ENCODE data around the gene ELMO3.

Gene ELMO3

DNA sequence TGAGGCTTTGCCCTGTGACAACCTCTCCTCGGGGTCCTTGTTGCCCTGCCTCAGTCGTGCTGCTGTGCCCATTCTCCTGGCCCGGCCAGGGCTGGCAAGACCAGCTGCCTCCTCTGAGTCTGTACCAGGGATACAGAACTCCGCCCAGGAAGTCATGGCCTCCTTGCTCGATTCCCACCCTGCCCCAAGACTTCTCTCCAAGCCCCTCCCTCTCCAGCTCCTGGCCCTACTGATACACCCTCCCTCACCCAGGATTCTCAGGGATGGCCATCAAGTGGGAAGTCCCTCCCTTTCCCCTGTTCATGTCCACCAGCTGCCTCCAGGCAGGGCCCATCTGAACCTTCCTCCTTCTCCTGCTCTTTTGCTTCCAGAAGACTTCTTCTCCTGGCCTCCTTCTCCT, 16.8 kb downstream of the ELMO3 start:
- no peak for DNase-seq (ENCODE audit: low read depth in 2 of 2)

DNA sequence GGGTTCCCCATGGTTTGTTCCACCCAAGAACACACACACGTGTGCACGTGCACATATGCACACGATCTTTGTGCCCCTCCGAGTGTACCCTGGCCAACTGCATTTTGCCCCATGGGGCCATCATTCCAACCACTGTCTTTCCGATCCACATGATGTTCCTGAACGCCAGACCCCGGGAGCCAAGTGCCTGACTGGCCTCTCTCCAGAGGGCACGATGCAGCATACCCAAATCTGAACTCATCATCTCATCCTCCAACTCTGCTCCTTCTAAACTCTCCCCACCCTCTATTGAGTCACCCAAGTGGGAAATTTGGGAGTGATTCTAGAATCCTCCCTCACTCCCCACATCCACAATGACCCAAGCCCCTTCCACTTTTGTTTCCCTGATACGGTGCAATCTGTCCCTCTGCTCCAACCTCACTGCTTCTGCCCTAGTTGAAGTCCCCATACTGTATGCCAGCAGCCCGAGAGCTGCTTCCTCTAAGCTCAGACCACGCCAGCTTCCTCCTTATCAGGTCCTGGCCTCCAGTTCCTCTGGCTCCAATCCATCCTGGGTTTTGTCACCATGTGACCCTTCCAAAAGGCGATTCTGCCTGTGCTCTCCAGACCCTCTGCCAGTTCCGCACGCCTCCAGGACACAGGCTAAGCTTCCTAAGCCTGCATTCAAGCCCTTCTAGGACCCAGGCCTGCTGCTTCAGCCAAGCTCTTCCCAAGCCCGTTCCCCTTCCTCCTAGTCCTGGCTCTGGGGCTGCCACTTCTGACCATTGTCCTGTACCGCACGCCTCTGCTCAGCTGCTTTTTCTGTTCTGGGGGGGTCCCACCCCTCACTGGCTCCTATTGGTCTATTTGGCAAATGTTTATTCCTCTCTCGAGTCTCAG, 17.9 kb downstream of the ELMO3 start:
- DNase-seq (ENCODE audit: low read depth in 2 of 2): no peak

DNA sequence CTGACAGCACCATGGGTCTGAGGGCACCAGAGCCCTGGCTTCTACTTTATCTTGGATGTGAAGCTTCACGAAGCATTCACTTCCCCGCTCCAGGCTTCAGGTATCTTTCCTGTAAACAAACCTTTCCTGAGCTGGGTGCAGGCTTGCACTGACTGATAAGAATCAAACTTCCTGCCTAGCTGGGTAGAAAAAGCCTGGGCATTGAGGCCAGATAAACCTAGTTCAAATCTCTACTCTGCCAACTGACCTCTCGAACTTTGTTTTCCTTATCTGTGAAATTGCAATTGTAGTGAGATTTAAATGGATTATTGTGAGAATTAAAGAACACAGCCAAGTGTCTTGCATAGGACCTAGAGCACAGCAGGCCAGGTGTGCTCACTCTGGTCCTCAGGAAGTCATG, 25.1 kb downstream of the ELMO3 start:
- DNase-seq (ENCODE audit: low read depth in 2 of 2): no peak

DNA sequence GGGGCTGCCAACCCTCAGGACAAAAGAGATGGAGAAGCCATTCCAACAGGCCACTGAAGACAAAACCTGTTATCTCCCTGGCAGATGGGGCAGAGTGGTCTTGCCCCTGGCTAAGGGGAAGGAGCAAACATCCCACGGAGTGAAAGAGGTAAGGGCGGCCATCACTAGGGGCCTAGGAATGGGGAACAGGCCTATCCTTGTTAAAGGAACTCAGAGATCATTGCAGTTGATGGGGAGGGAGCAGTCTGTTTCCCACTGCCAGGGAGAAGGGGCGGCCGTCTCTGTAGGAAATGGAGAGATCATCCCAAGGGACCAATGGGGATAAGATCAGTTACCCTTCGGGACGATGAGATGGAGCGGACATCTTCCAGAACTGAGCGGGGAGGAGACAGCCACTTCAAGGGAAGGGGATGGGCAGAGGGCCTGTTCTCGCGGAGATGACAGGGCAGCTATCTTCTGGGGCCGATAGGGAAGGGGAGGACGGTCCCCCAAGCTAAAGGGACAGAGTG, 27.4 kb downstream of the ELMO3 start:
- DNase-seq (ENCODE audit: low read depth in 2 of 2): no peak

DNA sequence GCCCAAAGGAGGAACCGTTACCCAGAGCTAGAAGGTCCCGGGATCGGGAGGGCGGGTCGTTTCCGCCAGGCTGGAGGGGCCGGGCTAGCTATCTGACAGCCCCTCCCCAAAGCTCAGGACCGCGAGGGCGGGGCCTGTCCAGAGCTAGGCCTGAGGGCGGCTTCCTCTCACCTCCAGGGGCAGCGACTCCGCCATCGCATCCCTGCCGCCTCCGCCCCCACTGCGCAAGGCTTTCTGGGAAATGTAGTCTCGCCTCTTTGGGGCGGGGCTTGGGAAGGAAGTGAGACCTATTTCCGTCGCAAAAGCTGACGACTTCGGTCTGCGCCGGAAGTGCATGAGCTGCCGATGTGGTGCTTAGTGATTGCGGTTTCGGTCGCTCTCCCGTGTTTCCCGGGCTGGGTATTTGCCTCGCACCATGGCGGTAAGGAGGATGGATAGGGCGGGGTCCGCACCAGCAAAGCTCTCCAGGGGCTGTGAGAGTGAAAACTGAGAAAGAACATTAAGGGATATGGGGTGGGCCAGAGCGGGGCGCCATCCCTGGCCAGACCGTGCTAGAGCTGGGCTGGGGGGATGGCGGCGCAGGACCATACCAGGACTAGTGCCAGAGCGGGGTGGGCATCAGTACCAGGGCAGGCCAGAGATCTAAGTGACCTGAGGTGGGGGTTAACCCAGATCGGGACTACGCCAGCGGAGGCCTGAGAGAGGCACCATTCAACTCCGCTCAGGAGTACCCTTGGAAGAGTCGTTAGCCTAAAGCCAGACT, 28.1 kb downstream of the ELMO3 start, which contains the start of gene TMEM208:
Gene TMEM208, plus strand, starts transcription at position 327 of the 763 bp plus-strand sequence. Its CDS starts 89 bp downstream, at position 416.
- DNase-seq (ENCODE audit: low read depth in 2 of 2): peak; percentile 95 to 97

DNA sequence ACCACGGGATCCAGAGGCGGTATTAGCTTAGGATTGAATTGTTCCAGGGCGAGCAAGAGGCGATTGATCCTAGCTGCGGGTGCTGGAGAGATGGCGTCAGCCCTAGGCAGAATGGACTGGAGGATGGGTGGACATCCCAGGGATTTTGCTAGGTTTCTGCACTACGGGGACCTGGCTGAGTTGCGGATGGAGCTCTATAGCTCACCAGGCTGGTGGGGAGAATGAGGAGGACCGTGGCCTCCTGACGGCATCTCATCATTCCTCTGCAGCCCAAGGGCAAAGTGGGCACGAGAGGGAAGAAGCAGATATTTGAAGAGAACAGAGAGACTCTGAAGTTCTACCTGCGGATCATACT, 28.6 kb downstream of the ELMO3 start:
- no peak for DNase-seq (ENCODE audit: low read depth in 2 of 2)

DNA sequence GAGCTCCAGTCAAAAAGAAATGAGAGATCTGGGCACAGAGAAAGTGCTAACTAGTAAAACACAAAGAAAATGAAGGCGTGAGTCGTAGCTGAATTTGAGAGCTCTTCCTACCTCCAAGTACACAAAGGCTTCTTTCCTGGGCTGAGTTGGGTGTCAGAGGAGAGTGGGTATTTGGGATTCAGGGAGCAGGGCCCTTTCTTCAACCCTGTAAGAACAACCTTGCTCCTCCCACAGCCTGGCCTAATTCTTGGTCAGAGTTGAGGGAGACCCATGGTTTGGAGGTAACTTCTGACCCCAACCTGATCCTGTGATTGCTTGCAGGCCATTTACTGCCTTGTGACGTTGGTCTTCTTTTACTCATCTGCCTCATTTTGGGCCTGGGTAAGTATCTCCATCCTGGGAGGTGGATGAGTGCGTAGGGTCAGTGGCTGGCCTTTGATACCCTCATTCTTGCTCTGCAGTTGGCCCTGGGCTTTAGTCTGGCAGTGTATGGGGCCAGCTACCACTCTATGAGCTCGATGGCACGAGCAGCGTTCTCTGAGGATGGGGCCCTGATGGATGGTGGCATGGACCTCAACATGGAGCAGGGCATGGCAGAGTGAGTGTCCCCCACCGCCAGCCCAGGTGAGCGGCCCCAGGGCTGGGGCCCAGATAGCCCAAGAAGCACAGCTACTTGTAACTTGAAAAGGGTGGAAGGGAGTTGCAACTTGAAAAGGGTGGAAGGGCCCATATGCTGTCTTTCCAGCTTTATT, 29.3 kb downstream of the ELMO3 start:
- DNase-seq (ENCODE audit: low read depth in 2 of 2): no peak

DNA sequence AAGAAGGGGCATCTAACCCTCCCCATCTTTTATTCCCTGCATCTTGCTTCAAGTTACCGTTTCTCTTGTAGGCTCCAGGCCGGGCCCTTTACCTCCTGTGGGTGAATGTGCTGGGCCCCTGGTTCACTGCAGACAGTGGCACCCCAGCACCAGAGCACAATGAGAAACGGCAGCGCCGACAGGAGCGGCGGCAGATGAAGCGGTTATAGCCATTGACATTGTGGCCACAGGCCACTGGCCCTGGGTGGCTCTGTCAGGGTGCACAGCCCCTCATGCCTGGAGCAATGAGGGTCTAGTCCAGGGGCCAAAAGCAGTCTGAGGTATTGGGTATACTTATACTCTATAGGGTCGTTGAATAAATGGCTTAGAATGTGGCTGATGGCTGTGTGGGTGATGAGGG, 30.0 kb downstream of the ELMO3 start:
- no peak for DNase-seq (ENCODE audit: low read depth in 2 of 2)

DNA sequence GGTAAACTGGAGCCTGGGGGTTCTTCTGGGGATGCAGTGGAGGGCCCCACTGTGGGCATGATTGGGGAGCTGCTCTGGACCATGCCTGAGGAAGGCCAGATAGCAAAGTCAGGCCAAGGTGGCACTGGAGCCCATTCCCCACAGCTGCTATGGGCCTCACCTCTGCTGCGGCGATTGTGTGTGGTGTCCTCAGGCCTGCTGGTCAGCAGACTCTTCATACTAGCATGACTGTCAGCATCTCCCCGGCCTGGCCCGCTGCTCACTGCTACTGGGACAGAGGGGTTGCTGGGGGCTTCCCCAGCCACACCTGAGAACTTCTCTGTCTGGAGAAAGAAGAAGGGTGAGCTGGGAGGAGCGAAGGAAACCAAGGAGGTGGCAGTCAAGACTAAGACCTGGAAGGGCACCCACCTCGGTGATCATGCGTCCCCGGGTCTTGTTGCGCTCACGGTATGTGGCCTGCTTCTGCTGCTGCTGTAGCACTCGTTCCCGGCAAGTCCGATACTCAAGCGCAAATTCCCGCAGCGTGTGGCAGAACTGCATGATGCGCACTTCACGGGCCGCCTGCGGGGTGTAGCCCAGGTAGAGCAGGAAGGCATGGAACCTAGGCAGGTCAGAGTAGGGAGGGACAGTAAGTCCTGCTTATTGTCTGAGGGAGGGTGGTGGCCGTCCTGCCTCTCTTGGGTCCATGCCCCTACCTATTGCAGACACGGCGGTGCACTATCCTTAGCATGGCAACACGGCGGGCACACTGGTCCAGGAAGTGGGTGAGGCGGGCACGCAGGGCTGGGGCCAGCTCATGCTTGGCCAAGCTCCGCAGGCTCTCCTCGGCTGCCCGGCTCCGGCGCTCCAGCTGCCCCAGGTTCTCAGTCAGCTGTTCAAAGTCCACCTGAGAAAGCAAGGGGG, 31.2 kb downstream of the ELMO3 start:
- DNase-seq (ENCODE audit: low read depth in 2 of 2): no peak

DNA sequence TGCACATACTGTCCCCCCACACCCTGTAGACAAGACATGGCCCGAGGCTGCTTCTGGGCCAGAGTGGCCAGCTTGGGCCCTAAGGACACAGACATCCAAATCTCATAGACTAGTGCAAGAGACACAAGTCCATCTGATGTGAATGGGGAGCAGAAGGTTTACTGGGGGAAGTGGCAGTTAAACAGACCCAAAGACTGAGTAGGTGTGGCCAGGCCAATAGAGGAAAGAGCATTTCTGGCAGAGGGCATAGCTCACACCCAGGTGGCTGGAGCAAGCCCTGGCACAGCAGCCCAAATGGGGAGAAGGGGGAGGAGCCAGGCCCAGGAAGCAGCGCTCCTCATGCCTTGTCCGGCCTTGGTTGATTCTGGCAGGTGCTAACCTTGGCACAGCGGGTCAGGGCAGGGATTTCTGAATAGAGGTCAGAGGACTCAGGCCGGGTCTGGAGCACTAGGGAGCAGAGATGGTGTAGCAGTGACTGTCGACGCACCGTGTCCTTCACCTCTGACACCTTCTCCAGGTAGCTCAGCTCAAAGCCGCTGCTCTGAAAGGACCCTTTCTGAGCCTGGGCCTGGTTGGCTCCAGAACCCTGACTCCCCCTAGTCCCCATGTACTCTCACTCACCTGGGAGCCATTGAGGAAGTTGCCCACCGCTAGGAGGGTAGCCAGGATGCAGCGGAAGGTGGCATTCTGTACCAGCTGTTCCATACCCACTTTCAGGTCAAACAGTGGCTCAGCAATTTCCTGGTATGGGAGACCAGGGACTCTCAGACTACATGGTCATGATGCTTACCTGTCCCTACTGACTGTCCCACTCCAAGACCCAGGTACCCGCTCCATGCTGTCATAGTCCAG, 32.1 kb downstream of the ELMO3 start:
- no peak for DNase-seq (ENCODE audit: low read depth in 2 of 2)

DNA sequence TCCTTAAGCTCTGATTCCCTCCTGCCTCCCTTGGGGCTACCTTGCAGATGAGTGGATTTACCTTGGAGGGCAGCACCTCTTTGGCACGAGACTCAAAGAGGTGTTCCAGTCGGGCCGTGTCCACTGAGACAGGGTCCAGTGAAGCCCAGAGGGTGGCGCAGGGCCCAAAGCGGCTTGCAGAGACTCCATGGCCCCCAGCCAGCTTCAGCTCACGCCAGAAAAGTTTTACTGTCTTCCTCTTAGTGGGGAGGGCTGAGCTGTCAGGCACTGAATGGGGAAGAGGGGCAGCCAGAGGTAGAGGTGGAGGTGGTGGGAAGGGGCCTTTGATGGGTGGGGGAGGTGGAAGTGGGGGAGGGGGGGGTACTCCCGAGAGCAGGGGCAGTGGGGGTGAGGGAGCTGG, 34.7 kb downstream of the ELMO3 start:
- no peak for DNase-seq (ENCODE audit: low read depth in 2 of 2)

DNA sequence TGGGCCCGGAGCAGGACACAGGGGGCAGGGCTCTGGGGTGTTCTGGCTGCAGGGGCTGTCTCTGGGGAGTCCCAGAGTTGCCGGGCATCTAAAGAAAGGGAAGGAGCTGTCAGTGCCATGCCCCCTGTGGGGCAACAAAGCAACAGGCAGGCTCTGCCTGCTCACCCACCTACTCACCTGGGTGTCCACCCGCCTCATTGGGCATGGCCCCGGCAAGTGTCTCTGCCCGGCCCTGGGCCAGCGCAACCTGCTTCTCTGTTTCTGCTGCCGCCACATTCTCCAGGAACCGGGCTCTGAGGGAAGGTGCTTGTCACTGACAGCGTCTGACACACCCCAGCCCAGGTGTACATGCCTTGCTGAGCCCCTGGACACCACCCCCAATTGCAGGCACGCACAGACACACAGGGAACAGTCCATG, 35.3 kb downstream of the ELMO3 start:
- no peak for DNase-seq (ENCODE audit: low read depth in 2 of 2)

DNA sequence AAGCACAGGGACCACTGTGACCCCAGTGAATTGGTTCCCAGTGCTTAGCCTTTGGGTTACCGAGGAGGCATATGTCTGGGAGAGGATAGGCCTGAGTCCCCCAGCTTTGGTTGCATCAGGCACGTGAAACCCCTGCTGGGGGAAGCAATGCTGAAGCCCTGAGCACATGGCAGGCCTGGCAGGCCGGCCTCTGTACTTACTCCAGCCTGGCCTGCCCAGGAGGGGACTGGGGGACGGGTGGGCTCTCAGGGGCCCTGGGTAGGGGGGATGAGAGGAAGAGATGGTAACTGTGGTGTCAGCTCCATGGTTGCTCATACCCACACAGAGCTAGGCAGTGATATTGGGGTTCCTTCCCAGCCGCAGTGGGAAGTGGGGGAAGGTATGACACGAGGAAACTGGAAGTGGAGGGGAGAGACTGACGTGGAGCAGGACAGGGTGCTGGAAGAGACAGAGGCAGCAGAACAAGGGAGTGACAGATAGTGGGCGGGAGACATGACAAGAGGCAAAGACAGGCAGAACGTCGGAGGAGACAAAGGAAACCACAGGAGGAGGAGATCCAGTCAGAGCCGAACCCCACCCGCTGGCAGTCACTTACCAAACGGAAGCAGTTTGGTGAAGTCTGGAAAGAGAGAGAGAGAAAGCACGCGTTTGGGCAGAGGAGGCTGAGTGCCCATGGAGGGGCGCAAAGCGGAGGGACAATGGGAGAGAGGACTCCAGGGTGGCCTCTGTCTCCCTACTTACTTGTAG, 37.1 kb downstream of the ELMO3 start:
- DNase-seq (ENCODE audit: low read depth in 2 of 2): peak in 1 of 2 donors; percentile 9

DNA sequence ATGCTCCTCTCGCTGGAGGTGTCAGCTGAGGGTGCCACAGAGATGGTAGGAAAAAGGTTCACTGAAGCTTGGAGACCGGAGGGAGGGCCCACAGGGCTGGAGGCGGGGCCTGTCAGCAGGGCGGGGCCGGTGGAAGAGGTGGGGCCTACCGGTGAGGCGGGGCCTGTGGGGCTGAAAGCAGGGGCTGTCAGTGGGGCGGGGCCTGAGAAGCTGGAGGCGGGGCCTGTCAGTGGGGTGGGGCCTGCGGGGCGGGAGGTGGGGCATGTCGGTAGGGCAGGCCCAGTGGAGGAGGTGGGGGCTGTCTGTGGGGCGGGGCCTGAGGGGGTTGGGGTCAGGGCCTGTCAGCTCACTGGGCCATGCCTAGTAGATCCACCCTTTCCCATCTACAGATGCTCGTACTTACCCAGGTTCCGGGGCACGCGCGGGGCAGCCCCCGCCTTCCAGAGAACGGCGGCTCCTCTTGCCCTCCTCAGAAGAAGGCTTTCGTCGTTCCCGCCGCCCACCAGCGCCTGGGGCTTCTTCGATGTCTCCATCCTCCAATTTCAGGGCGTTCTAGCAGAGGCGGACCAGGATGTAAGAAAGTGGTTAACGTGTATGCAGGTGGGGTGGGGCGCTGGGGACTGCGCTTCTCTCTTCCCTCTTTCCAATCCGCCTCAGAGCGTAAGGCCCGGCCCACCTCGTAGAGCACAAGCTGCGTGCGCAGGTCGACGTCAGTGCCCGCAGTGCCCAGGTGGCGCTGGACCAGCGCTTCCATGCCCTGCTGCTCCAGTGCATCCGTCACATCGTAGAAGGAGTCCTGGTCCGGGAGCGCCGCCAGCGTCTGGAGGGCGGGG, 37.8 kb downstream of the ELMO3 start:
- peak in 1 of 2 donors; percentile 45 for DNase-seq (ENCODE audit: low read depth in 2 of 2)

DNA sequence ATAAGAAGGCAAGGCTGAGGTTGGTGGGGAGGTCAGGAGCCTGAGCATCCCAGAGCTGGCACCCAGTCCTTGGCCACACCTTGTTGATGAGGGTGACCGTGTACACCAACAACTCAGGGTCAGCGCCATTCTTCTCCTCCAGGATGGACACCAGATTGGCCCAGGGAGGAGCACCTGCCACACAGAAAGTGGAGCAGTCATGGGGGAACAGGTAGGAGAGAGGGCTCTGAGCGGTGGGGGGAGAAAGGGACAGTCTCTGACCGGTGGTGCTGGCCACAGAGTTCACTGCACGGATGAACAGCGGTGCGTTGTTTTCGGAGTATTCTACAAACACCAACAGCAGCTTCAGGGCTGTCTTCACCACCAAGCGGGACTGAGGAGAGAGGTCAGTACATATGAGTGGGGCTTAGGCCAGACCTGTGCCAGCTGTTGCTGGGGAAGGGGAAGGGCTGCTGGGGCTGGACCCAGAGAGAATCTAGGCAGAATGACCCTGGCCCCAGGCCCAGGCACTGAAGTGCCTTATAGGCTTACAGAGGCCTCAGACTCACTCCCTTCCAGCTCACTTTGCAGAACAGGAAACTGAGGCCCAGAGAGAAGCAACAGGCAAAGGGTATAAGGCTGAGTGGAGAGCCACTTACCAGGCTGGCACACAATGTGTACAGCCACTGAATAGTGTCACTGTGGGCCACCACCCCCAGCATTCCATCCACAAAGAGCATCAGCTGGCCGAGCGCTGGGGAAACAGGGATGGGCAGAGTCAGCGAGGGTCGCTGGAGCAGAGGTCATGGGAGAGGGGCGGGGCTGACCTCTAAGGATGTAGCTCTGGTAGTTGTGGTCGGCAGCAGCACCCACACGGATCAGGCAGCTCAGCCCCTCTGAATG, 38.7 kb downstream of the ELMO3 start:
- no peak for DNase-seq (ENCODE audit: low read depth in 2 of 2)

DNA sequence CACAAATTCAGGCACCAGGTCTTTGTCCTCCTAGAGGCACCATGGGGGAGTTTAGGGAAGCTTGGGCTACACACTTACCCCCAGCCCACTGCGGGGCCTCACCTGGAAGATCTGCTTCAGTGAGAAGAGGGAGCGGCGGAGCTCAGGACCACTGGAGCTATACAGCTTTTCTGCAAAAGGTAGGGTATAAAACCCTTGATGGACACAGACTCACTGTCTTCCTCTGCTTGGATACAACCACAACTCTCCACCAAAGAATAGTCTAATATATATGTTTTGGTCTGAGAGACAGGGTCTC, 39.3 kb downstream of the ELMO3 start:
- no peak for DNase-seq (ENCODE audit: low read depth in 2 of 2)

DNA sequence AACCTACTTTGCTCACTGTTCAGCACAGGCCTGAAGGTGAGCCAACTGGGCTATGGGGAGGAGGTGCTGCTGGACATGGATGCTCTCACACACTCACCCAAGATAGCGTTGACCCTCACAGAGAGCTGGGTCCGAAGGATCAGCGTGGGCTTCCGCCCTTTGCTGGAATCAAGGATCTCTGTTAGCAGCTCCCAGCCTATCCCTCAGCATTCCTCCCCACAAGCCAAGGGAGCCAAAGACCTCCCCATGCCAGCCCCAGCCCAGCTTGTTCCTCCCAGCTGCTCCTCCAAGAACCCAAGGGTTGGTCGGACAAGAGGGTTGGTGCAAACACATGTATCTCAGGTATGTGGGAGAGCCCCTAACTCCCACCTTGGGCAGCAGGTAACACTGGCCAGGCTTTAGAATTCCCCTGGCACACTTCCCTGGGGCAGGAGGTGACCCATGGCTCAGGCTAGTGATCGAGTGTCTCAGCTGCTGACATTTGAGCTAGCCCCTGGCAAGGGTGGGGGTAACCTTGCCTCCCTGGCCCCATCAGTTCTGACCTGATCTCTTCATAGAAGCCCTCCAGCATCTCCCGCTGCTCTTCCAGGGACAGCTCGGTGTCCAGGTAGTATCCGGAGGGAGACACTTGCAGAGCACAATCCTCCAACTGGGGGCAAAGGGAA, 40.0 kb downstream of the ELMO3 start:
- no peak for DNase-seq (ENCODE audit: low read depth in 2 of 2)

Measured in stimulated activated CD8-positive, alpha-beta memory T cell treated with anti-CD3 and anti-CD28 coated beads, Interleukin-2, amount 100 ng/mL, for 1 hour (primary cell).